ENCODE results near the gene ABLIM1. TPM values are rescaled to one million over a fixed set of nuclear protein-coding genes. Genes with fewer than 3 reads are reported as not detected.

The ABLIM1 gene
- total and polyA plus RNA-seq, 10 of the 15 experiments (the other 5 are each of a cell fraction or from before 2014, with no cell fraction given) = 14.2 to 50.5 (median 28.1) TPM

- TF ChIP-seq, protein P1, sequence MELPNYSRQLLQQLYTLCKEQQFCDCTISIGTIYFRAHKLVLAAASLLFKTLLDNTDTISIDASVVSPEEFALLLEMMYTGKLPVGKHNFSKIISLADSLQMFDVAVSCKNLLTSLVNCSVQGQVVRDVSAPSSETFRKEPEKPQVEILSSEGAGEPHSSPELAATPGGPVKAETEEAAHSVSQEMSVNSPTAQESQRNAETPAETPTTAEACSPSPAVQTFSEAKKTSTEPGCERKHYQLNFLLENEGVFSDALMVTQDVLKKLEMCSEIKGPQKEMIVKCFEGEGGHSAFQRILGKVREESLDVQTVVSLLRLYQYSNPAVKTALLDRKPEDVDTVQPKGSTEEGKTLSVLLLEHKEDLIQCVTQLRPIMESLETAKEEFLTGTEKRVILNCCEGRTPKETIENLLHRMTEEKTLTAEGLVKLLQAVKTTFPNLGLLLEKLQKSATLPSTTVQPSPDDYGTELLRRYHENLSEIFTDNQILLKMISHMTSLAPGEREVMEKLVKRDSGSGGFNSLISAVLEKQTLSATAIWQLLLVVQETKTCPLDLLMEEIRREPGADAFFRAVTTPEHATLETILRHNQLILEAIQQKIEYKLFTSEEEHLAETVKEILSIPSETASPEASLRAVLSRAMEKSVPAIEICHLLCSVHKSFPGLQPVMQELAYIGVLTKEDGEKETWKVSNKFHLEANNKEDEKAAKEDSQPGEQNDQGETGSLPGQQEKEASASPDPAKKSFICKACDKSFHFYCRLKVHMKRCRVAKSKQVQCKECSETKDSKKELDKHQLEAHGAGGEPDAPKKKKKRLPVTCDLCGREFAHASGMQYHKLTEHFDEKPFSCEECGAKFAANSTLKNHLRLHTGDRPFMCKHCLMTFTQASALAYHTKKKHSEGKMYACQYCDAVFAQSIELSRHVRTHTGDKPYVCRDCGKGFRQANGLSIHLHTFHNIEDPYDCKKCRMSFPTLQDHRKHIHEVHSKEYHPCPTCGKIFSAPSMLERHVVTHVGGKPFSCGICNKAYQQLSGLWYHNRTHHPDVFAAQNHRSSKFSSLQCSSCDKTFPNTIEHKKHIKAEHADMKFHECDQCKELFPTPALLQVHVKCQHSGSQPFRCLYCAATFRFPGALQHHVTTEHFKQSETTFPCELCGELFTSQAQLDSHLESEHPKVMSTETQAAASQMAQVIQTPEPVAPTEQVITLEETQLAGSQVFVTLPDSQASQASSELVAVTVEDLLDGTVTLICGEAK (IDR thresholded peaks at IDR 0.05; ENCODE audit: borderline replicate concordance) = no peak
- no peak for TF ChIP-seq ELK1 (IDR thresholded peaks at IDR 0.05; ENCODE audit: low read depth, low read length)
- TF ChIP-seq MEF2B (IDR thresholded peaks at IDR 0.05; ENCODE audit: partially characterized antibody, poor library complexity, severe bottlenecking) = peak; percentile 89
- peak; percentile 33; the same call in 1 of the 2 replicates for TF ChIP-seq CHD2 (IDR thresholded peaks at IDR 0.05; ENCODE audit: borderline replicate concordance, low read depth, low read length)
- no peak for TF ChIP-seq MXI1 (IDR thresholded peaks at IDR 0.05; ENCODE audit: low read depth, low read length)
- TF ChIP-seq EED (IDR thresholded peaks at IDR 0.05; ENCODE audit: low read depth) = 0 out of 2 replicates have a peak, but pooled peaks have one; percentile 41
- TF ChIP-seq YY1 (IDR thresholded peaks at IDR 0.05; ENCODE audit: low read depth, low read length) = no peak
- no peak for TF ChIP-seq JUND (IDR thresholded peaks at IDR 0.05; ENCODE audit: low read depth, low read length)
- no peak for TF ChIP-seq NFYB (IDR thresholded peaks at IDR 0.05; ENCODE audit: insufficient read depth, low read depth, low read length)
- no peak for TF ChIP-seq CREB1 (IDR thresholded peaks at IDR 0.05; ENCODE audit: low read depth)
- peak; percentile 58; the same call in 1 of the 2 replicates for TF ChIP-seq TCF12 (IDR thresholded peaks at IDR 0.05; ENCODE audit: low read depth, low read length)
- TF ChIP-seq PAX8 (IDR thresholded peaks at IDR 0.05) = no peak
- no peak for TF ChIP-seq HDAC6 (IDR thresholded peaks at IDR 0.05; ENCODE audit: unreplicated experiment)
- no peak for TF ChIP-seq RAD21 (IDR thresholded peaks at IDR 0.05; ENCODE audit: insufficient read depth, low read depth, low read length)
- TF ChIP-seq NR2F1 (conservative IDR thresholded peaks at IDR 0.05) = peak; percentile 76
- no peak for TF ChIP-seq RBBP5 (conservative IDR thresholded peaks at IDR 0.05)
- TF ChIP-seq MTA3 (IDR thresholded peaks at IDR 0.05; ENCODE audit: borderline replicate concordance, low read length) = peak; percentile 78; the same call in 1 of the 2 replicates
- TF ChIP-seq FOS (IDR thresholded peaks at IDR 0.05; ENCODE audit: borderline replicate concordance, extremely low read depth, insufficient read length) = no peak
- no peak for TF ChIP-seq MYC (IDR thresholded peaks at IDR 0.05; ENCODE audit: insufficient read depth, insufficient read length, insufficient replicate concordance, low read length, severe bottlenecking)
- TF ChIP-seq ATF2 (IDR thresholded peaks at IDR 0.05; ENCODE audit: low read length) = peak; percentile 85; the same call in 1 of the 2 replicates
- TF ChIP-seq, protein P2, sequence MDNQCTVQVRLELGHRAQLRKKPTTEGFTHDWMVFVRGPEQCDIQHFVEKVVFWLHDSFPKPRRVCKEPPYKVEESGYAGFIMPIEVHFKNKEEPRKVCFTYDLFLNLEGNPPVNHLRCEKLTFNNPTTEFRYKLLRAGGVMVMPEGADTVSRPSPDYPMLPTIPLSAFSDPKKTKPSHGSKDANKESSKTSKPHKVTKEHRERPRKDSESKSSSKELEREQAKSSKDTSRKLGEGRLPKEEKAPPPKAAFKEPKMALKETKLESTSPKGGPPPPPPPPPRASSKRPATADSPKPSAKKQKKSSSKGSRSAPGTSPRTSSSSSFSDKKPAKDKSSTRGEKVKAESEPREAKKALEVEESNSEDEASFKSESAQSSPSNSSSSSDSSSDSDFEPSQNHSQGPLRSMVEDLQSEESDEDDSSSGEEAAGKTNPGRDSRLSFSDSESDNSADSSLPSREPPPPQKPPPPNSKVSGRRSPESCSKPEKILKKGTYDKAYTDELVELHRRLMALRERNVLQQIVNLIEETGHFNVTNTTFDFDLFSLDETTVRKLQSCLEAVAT (IDR thresholded peaks at IDR 0.05) = 0 out of 2 replicates have a peak, but pooled peaks have one; percentile 46
- no peak for TF ChIP-seq KLF5 (IDR thresholded peaks at IDR 0.05; ENCODE audit: partially characterized antibody)
- TF ChIP-seq DPF2 (IDR thresholded peaks at IDR 0.05) = peak; percentile 74
- peak; percentile 100 for TF ChIP-seq CBX5 (IDR thresholded peaks at IDR 0.05; ENCODE audit: low read depth)
- no peak for TF ChIP-seq SMAD1 (IDR thresholded peaks at IDR 0.05; ENCODE audit: low read depth, partially characterized antibody)
These were observed 269.8 kb downstream of the ABLIM1 start (continued) for GRCh38 chr10:114388275-114388674.
